GM12878 (cell line): ENCODE measurements around the gene NTRK1. TPM values are rescaled to one million over a fixed set of nuclear protein-coding genes. Genes with fewer than 3 reads are reported as not detected.
A peak's percentile ranks its signal among the peaks of the same experiment; 100 is the strongest.

ENCODE experiments used
- ATAC-seq: fragments of 200-7000 bp; cut with Tn5 transposase; 3 replicates; pipeline ENCODE4 v1.9.1; 2020; ENCODE audit warnings: mild to moderate bottlenecking, moderate library complexity
- BruUV-seq: library from RNA; stranded (reverse); fragments of 400-500 nt; replicated peaks from 2 replicates; lab custom pipeline; 2021; lab: Mats Ljungman, UMichigan
- CTCF ChIA-PET: fragments of 300-600 bp; sonication (Branson Sonifier 250); formaldehyde crosslinking; extraction: SDS; loops from one replicate; lab custom pipeline; 2021; ENCODE audit warnings: inconsistent platforms; lab: Yijun Ruan, JAX
- POLR2A ChIA-PET: fragments of 350-600 bp; formaldehyde crosslinking; extraction: SDS; loops from one replicate; lab custom pipeline; 2021; ENCODE audit warnings: inconsistent platforms; lab: Charles Lee
- RAD21 ChIA-PET: fragments of 300-600 bp; sonication (Branson Sonifier 250); formaldehyde crosslinking; loops from one replicate; lab custom pipeline; 2023; ENCODE audit warnings: antibody characterized with exemption; ENCODE audit not compliant: unreplicated experiment; lab: Charles Lee
- SMC1A ChIA-PET: fragments of 300-600 bp; sonication (Branson Sonifier 250); formaldehyde crosslinking; loops from one replicate; lab custom pipeline; 2023; ENCODE audit not compliant: unreplicated experiment, uncharacterized antibody; lab: Charles Lee
- DNase-seq: peaks from one replicate; pipeline ENCODE4 v3.0.0-alpha.2; 2011; ENCODE audit warnings: low read depth, low spot score
- FAIRE-seq: peaks from 3 replicates; lab custom pipeline; 2011; peaks lifted over from hg19 to GRCh38; lab: Jason Lieb, UNC
- H2AFZ ChIP-seq: 2 replicates; pipeline ENCODE4 v1.6.0; 2011; ENCODE audit warnings: low read depth, low read length, control low read depth; ENCODE audit not compliant: control insufficient read depth
- H3K27ac ChIP-seq: 2 replicates; pipeline ENCODE4 v1.5.1; 2011; ENCODE audit warnings: control low read depth; ENCODE audit not compliant: control insufficient read depth, insufficient read depth
- H3K27me3 ChIP-seq, 2 experiments: replicated peaks in 1 of 2; 2 replicates each; pipeline versions ENCODE4 v1.6.0 to v1.6.1; 2011; ENCODE audit warnings: low read length in 1 of 2; ENCODE audit not compliant: control insufficient read depth in 2 of 2, insufficient read depth in 2 of 2
- H3K36me3 ChIP-seq, 2 experiments: 2 replicates each; pipeline ENCODE4 v1.5.1; 2011; ENCODE audit warnings: low read length in 1 of 2; ENCODE audit not compliant: control insufficient read depth in 2 of 2, insufficient read depth in 2 of 2
- H3K4me1 ChIP-seq: 2 replicates; pipeline ENCODE4 v1.6.1; 2011; ENCODE audit warnings: mild to moderate bottlenecking, low read length, moderate library complexity, mixed read lengths; ENCODE audit not compliant: control insufficient read depth, insufficient read depth
- H3K4me2 ChIP-seq: 2 replicates; pipeline ENCODE4 v1.6.0; 2011; ENCODE audit warnings: control low read depth; ENCODE audit not compliant: control insufficient read depth, insufficient read depth
- H3K4me3 ChIP-seq: fragments of 200-600 bp; sonication (generic); 2 replicates; pipeline ENCODE4 v1.5.1; 2016
- H3K79me2 ChIP-seq: 2 replicates; pipeline ENCODE4 v1.6.0; 2011; ENCODE audit warnings: low read length; ENCODE audit not compliant: control insufficient read depth, insufficient read depth
- H3K9ac ChIP-seq: 2 replicates; pipeline ENCODE4 v1.8.0; 2011; ENCODE audit warnings: low read length, control low read depth, mixed read lengths; ENCODE audit not compliant: control insufficient read depth, insufficient read depth
- H3K9me3 ChIP-seq: replicated peaks from 3 replicates; pipeline ENCODE4 v1.5.1; 2011; ENCODE audit warnings: mild to moderate bottlenecking, low read length; ENCODE audit not compliant: control insufficient read depth, insufficient read depth
- H4K20me1 ChIP-seq: 2 replicates; pipeline ENCODE4 v1.6.0; 2011; ENCODE audit not compliant: control insufficient read depth, insufficient read depth
- FOXK2 ChIP-seq: fragments of 450-650 bp; IDR thresholded peaks from 2 replicates; pipeline ENCODE4 v1.6.1; 2017; ENCODE audit warnings: mild to moderate bottlenecking, moderate library complexity
- HDAC2 ChIP-seq: fragments of 200-600 bp; sonication (generic); IDR thresholded peaks from 2 replicates; pipeline ENCODE4 v1.6.1; 2017
- MAX ChIP-seq: IDR thresholded peaks from 2 replicates; pipeline ENCODE4 v1.6.1; 2012; ENCODE audit warnings: low read depth, low read length, improper control_type of control experiment
- MTA2 ChIP-seq: fragments of 450-650 bp; IDR thresholded peaks from 2 replicates; pipeline ENCODE4 v1.6.1; 2016; ENCODE audit warnings: low read depth, mild to moderate bottlenecking, moderate library complexity
- NFYA ChIP-seq: IDR thresholded peaks from 2 replicates; pipeline ENCODE4 v1.6.1; 2011; ENCODE audit warnings: low read depth, mild to moderate bottlenecking, low read length, improper control_type of control experiment, borderline replicate concordance
- SIX5 ChIP-seq: IDR thresholded peaks from 2 replicates; pipeline ENCODE4 v1.6.1; 2011; ENCODE audit warnings: mild to moderate bottlenecking, low read depth, low read length, moderate library complexity; ENCODE audit not compliant: severe bottlenecking
- SUZ12 ChIP-seq: fragments of 200-600 bp; sonication (generic); IDR thresholded peaks from one replicate; pipeline ENCODE4 v1.6.1; 2018; ENCODE audit warnings: antibody characterized with exemption, mild to moderate bottlenecking; ENCODE audit not compliant: unreplicated experiment
- ZNF384 ChIP-seq: IDR thresholded peaks from 2 replicates; pipeline ENCODE4 v1.6.1; 2012; ENCODE audit warnings: low read depth, mild to moderate bottlenecking, low read length, improper control_type of control experiment, borderline replicate concordance
- WGBS: methylation state at CpG from one replicate; pipeline ENCODE4 v1.1.6; 2016; ENCODE audit warnings: low lambda C conversion rate; ENCODE audit not compliant: insufficient replicate concordance, insufficient coverage; ENCODE audit errors: missing lambda C conversion rate; 5-methylcytosine and 5-hydroxymethylcytosine counted together
- in situ Hi-C: fragments of 300-500 bp; cut with MboI; formaldehyde crosslinking; loops from 9 replicates; pipeline ENCODE4 v1.14.3; 2018; ENCODE audit warnings: mixed read lengths
- intact Hi-C: fragments of 100-400 bp; cut with micrococcal nuclease; formaldehyde crosslinking; loops from one replicate; pipeline ENCODE4 v1.14.2; 2022; ENCODE audit not compliant: unreplicated experiment
- polyA plus RNA-seq, 11 experiments: library from polyadenylated mRNA; depleted of rRNA in 4 of 11; unstranded in 6 of 11; stranded (reverse) in 5 of 11; fragments of >200 nt; fragmentation: Nextera tagmentation in 4 of 11; fragmentation: Illumina TruSeq in 1 of 11; extraction: Ambion mirVana in 4 of 11; extraction: Trizol in 1 of 11; gene quantifications; 1 replicate in 1 of 11; 2 replicates in 10 of 11; pipeline versions ENCODE4 v1.2.1 to v1.2.3, GENCODE V29; 2011 to 2016; ENCODE audit warnings: inconsistent platforms in 2 of 11, missing spikeins in 2 of 11, low read depth in 1 of 11
- total RNA-seq, 4 experiments: library from RNA; depleted of rRNA in 3 of 4; stranded (reverse); fragments of >200 nt in 3 of 4; fragmentation: Illumina TruSeq in 1 of 4; extraction: Trizol in 1 of 4; gene quantifications; 2 replicates each; pipeline versions ENCODE4 v1.2.1 to v1.2.3, GENCODE V29; 2013 to 2021

The NTRK1 gene
- total and polyA plus RNA-seq, 10 of the 15 experiments (the other 5 are each of a cell fraction or from before 2014, with no cell fraction given): 0.10 to 0.56 (median 0.40) TPM; not detected in 7

GRCh38 chr1:156848461-156849150 is 12.1 kb upstream of the NTRK1 start:
- ChIA-PET RAD21 (interaction anchor here (1.0 to 1.3 kb wide), 3 partner anchors 9 to 11 kb away, joined by 3 to 4 read pairs (median 3); no protein-coding TSS in a partner anchor), SMC1A (interaction anchor here (1.3 to 1.5 kb wide), 2 partner anchors 10 to 12 kb away, joined by 3 to 7 read pairs; partner anchors contain the start of gene NTRK1), CTCF (interaction anchor here (1.5 to 2.6 kb wide), 6 partner anchors 10 to 123 kb away, joined by 3 to 23 read pairs (median 6); partner anchors contain the start of genes INSRR and NTRK1), POLR2A (interaction anchor here (0.5 to 1.5 kb wide), 3 partner anchors 11 to 60 kb away, joined by 3 to 4 read pairs (median 3); no protein-coding TSS in a partner anchor)
- ATAC-seq (peak; percentile 46), DNase-seq (no peak), FAIRE-seq (no peak)
- in situ Hi-C loops: no loop called here
- Histone ChIP-seq H3K27ac (no peak overlapping the region), H3K79me2 (no peaks in the 10 kb centered on the region), H4K20me1 (no peaks in the 10 kb centered on the region), H2AFZ (no peak overlapping the region), H3K9me3 (no peaks in the 10 kb centered on the region), H3K4me1 (no peaks in the 10 kb centered on the region), H3K27me3 (peaks cover 0 to 7% of the 10 kb centered on the region in 2 experiments; a peak in 3 of 4 replicates), H3K4me2 (no peak overlapping the region), H3K36me3 (no peaks in the 10 kb centered on the region), H3K9ac (no peak overlapping the region), H3K4me3 (no peak overlapping the region)
- intact Hi-C loops: no loop called here
- 14% methylated on average over 36 of the region's 36 CpGs for WGBS
- BruUV-seq: no TSS peak
- TF ChIP-seq NFYA (no peak), MTA2 (no peak)

- 39% methylated on average over 19 of the region's 23 CpGs for WGBS
- Histone ChIP-seq H3K9ac (no peak overlapping the region), H3K4me1 (no peaks in the 10 kb centered on the region), H4K20me1 (no peaks in the 10 kb centered on the region), H3K4me3 (no peak overlapping the region), H3K4me2 (no peak overlapping the region), H3K27ac (no peak overlapping the region), H3K27me3 (peaks cover 2 to 7% of the 10 kb centered on the region in 2 experiments; a peak in 3 of 4 replicates), H2AFZ (no peak overlapping the region), H3K79me2 (no peaks in the 10 kb centered on the region), H3K9me3 (no peaks in the 10 kb centered on the region), H3K36me3 (no peaks in the 10 kb centered on the region)
- ATAC-seq (no peak), FAIRE-seq (no peak), DNase-seq (no peak)
- ChIA-PET CTCF (interaction anchor here (1.5 to 2.3 kb wide), 5 partner anchors 11 to 123 kb away, joined by 3 to 11 read pairs (median 5); partner anchors contain the start of genes INSRR and NTRK1), SMC1A (interaction anchor here (1.3 to 1.5 kb wide), 2 partner anchors 11 to 12 kb away, joined by 3 to 7 read pairs; partner anchors contain the start of gene NTRK1), RAD21 (interaction anchor here (1.0 kb wide), 2 partner anchors 9 to 10 kb away, joined by 3 to 4 read pairs; no protein-coding TSS in a partner anchor), POLR2A (no interaction called here)
- no TSS peak for BruUV-seq
- in situ Hi-C loops: no loop called here
- intact Hi-C loops: no loop called here
- TF ChIP-seq ZNF384 (no peak), SUZ12 (no peak), SIX5 (no peak), HDAC2 (no peak), MAX (no peak), FOXK2 (no peak)
Measured at GRCh38 chr1:156849151-156849496, 11.5 kb upstream of the NTRK1 start.
